Gastroesophageal sphincter (tissue), 3 donors: ENCODE measurements around the gene ADM5.

ENCODE experiments used
- POLR2A ChIP-seq, 2 donors: fragments of 450-650 bp; IDR thresholded peaks; one replicate each; pipeline ENCODE4 v1.6.1; 2017; ENCODE audit warnings: antibody characterized with exemption in 2 of 2, mild to moderate bottlenecking in 2 of 2, moderate library complexity in 1 of 2
- POLR2AphosphoS5 ChIP-seq: sonication (generic); formaldehyde crosslinking; IDR thresholded peaks from one replicate; pipeline ENCODE4 v1.6.1; 2017; ENCODE audit warnings: antibody characterized with exemption
- TF ChIP-seq, protein P1 (sequence below), 4 experiments: fragments of 200-600 bp in 2 of 4; fragments of 450-650 bp in 2 of 4; sonication (generic) in 1 of 4; IDR thresholded peaks; one replicate each; pipeline ENCODE4 v1.5.1; 2017 to 2019; ENCODE audit warnings: antibody characterized with exemption in 4 of 4, mild to moderate bottlenecking in 2 of 4, moderate library complexity in 2 of 4

DNA sequence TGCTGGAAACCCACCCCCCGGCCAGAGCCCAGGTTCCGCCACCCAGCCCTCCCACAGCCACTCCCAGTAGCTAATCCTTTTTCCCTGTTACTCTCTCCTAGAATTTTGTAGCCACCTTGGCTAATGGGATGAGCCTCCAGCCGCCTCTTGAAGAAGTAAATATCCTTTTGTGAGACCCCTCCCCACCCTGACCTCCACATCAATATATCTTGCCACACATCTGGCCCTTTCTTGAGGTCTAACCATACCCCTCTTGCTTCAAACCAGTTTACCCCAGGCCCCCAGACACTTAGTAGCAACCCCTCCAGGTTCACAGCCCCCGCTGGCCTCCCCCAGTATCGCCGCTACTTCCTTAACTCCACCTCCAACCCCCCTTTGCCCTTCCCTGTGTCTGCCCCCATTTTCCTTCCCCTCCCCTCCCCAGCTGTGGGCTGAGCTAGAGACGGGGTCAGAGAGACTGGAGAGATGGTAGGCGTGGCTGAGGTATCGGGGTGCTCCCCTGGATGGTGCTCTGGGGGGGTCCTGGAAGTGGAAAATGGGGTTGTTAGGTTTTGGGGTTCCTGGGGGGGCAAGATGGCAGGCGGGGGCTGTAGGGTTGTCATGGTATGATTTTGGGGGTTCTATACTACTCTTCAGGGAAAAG is 9.5 kb upstream of the ADM5 start:
- TF ChIP-seq, protein P1, sequence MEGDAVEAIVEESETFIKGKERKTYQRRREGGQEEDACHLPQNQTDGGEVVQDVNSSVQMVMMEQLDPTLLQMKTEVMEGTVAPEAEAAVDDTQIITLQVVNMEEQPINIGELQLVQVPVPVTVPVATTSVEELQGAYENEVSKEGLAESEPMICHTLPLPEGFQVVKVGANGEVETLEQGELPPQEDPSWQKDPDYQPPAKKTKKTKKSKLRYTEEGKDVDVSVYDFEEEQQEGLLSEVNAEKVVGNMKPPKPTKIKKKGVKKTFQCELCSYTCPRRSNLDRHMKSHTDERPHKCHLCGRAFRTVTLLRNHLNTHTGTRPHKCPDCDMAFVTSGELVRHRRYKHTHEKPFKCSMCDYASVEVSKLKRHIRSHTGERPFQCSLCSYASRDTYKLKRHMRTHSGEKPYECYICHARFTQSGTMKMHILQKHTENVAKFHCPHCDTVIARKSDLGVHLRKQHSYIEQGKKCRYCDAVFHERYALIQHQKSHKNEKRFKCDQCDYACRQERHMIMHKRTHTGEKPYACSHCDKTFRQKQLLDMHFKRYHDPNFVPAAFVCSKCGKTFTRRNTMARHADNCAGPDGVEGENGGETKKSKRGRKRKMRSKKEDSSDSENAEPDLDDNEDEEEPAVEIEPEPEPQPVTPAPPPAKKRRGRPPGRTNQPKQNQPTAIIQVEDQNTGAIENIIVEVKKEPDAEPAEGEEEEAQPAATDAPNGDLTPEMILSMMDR (IDR thresholded peaks at IDR 0.05) = no peak
- TF ChIP-seq POLR2A (IDR thresholded peaks at IDR 0.05) (no peak), POLR2AphosphoS5 (no peak)
